ENCODE results near the gene USP35. TPM values are rescaled to one million over a fixed set of nuclear protein-coding genes. Genes with fewer than 3 reads are reported as not detected.

Gene USP35
- total RNA-seq, 4 donors from 2014 or later: 6.7 to 15.1 (median 8.6) TPM

DNA sequence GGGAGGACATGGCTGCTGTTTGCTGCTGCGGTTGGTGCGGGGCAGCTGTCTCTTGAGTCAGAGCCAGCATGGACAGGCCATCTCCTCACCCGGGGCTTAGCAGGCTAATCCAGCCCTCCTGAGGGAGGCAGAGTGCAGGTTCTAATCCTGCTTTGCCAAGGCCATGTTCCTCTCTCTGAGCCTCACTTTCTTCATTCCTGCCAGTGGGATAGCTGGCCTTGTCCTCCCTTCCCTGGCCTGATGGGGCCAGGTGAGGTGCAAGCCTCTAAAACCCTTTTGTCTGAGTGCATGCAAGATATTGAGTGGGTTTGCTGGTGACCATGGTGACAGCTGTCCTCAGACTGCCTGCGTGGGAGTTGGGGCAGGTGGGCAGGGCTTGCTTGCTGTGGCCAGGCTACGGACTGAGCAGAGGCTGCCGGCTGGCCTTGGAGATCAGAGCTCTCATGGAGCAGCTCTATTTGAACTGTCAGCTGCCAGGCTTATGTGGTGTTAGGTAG is 3.6 kb downstream of the USP35 start:
- ATAC-seq (ENCODE audit: low FRiP score) (no peak), DNase-seq (ENCODE audit: low spot score) (no peak)
- TF ChIP-seq, protein P1, sequence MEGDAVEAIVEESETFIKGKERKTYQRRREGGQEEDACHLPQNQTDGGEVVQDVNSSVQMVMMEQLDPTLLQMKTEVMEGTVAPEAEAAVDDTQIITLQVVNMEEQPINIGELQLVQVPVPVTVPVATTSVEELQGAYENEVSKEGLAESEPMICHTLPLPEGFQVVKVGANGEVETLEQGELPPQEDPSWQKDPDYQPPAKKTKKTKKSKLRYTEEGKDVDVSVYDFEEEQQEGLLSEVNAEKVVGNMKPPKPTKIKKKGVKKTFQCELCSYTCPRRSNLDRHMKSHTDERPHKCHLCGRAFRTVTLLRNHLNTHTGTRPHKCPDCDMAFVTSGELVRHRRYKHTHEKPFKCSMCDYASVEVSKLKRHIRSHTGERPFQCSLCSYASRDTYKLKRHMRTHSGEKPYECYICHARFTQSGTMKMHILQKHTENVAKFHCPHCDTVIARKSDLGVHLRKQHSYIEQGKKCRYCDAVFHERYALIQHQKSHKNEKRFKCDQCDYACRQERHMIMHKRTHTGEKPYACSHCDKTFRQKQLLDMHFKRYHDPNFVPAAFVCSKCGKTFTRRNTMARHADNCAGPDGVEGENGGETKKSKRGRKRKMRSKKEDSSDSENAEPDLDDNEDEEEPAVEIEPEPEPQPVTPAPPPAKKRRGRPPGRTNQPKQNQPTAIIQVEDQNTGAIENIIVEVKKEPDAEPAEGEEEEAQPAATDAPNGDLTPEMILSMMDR (IDR thresholded peaks at IDR 0.05): no peak

DNA sequence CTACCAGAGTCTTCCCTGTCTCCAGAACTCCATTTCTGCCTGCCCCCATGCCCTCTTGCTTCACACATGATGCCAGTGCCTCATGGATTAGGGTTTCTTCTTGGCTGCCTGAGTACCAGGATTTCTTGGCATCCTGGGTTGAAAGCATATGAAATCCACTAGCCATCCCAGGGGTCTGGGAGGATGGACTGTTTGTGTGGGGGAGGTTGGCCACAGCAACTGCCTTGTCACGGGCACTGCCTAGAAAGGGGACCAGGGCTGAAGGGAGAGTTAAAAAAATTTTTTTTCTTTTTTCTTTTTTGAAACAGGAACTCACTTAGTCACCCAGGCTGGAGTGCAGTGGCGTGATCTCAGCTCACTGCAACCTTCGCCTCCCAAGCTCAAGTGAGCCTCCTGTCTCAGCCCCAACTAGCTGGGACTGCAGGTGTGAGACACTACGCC is 4.2 kb downstream of the USP35 start:
- DNase-seq (ENCODE audit: low spot score) (no peak), ATAC-seq (ENCODE audit: low FRiP score) (no peak)
- TF ChIP-seq, protein P1 (IDR thresholded peaks at IDR 0.05): no peak

DNA sequence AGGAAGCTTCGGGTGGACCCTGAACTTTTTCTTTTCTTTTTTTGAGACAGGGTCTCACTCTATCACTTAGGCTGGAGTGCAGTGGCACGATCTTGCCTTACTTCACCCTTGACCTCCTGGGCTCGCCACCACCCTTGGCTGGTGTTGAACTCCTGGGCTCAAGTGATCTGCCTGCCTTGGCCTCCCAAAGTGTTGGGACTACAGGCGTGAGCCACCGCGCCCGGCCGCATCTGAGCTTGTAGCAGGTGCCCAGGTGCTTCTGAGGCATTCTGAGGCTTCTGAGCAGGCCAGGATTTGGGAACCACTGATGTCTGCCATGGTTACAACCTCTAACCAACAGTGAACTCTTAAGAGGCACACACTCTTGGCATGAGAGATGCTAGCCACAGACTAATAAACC is 5.1 kb downstream of the USP35 start:
- ATAC-seq (ENCODE audit: low FRiP score): no peak
- DNase-seq (ENCODE audit: low spot score): no peak
- TF ChIP-seq, protein P1 (IDR thresholded peaks at IDR 0.05): no peak

DNA sequence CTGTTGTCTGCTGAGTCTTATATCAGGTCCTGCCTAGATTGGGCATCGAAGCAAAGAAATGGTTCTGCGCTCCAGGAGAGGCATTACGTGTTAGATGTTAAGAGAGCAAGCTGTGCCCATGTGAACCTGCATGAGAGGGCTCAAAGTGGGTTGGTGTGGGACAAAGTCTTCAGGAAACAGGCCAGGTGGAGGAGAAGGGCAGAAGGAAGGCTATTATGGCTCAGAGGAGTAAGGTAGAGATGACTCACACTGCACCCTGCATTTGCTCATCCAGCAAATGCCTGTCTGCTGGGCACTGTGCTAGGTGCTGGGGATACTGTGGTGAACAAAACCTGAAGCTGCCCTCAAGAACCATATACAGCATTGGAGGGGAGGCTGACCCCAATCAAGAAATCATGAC is 5.8 kb downstream of the USP35 start:
- TF ChIP-seq, protein P1 (IDR thresholded peaks at IDR 0.05): no peak
- DNase-seq (ENCODE audit: low spot score): no peak
- no peak for ATAC-seq (ENCODE audit: low FRiP score)

DNA sequence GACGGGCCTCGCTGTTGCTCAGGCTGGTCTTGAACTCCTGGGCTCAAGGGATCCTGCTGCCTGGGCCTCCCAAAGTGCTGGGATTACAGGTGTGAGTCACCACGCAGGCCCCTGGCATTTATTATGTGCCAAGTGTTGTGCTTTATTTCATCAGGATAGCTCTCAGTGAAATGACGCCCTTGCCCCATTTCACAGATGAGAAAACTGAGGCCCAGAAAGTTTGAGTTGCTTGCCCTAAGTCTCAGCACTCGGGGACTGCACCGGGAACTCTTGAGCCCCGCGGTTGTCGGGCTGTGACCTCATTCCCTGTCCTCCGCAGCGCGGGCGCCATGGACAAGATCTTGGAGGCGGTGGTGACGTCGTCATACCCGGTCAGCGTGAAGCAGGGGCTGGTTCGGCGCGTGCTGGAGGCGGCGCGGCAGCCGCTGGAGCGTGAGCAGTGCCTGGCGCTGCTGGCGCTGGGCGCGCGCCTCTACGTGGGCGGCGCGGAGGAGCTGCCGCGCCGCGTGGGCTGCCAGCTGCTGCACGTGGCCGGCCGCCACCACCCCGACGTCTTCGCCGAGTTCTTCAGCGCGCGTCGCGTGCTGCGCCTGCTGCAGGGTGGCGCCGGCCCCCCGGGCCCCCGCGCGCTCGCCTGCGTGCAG is 7.3 kb downstream of the USP35 start:
- no peak for DNase-seq (ENCODE audit: low spot score)
- TF ChIP-seq, protein P1 (IDR thresholded peaks at IDR 0.05): no peak
- no peak for ATAC-seq (ENCODE audit: low FRiP score)

DNA sequence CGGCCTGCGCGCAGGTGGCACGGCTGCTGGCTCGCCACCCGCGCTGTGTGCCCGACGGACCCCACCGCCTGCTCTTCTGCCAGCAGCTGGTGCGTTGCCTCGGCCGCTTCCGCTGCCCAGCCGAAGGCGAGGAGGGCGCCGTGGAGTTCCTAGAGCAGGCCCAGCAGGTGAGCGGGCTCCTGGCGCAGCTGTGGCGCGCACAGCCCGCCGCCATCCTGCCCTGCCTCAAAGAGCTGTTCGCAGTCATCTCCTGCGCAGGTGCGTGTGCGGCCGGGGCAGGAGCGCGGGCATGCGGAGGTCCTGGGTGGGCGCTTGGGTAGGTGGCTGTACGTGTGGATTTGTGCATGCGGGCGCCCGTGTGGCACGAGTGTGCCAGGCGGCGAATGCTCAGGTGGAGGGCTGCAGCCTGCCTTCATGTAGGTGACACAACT is 8.0 kb downstream of the USP35 start:
- no peak for DNase-seq (ENCODE audit: low spot score)
- ATAC-seq (ENCODE audit: low FRiP score): no peak
- TF ChIP-seq, protein P1 (IDR thresholded peaks at IDR 0.05): no peak

DNA sequence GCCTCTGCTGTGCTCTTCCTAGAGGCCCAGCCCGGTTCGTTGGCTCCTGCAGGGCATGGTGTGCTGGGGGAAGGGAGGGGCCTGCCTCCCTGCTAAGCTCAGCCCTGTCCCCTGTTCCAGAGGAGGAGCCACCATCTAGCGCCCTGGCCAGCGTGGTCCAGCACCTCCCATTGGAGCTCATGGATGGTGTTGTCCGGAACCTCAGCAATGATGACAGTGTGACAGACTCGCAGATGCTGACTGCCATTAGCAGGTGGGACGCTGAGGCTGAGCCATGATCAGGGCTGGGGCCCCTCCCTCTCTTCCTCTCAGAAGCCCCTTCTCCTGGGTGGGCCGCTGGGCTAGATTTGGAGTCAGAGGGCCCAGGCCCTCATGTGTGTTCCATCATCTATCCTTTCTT is 9.1 kb downstream of the USP35 start:
- DNase-seq (ENCODE audit: low spot score) (no peak), ATAC-seq (ENCODE audit: low FRiP score) (no peak)
- TF ChIP-seq, protein P1 (IDR thresholded peaks at IDR 0.05): no peak

All from omental fat pad (tissue), 4 donors.